ENCODE results near the gene PKD2L2. TPM values are rescaled to one million over a fixed set of nuclear protein-coding genes. Genes with fewer than 3 reads are reported as not detected.
"Not testable (repeated sequence)": the region's sequence is repeated elsewhere in the genome, so short reads cannot be mapped to it uniquely, and the experiment has no call there.

PKD2L2 gene
- total and polyA plus RNA-seq, 2 donors from 2014 or later = not detected

DNA sequence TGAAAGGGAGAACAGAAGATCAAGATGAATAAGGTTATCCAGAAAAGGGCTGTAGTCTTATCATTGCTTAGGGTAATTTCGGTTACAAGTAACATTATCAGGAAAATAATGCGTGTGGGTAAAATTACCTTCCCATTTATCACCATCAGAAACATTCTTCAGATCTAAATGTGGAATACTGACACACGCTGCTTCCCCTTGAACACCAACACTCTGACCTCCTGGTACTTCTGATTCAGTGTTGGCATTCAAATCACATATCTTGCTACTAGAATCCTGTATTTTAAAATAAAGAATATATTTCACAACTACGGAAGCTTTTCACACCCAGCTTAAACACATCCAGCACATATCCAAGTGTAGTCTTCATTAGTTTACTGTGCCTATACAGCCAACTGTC lies 70.2 kb downstream of the PKD2L2 start:
- DNase-seq = no peak
- Histone ChIP-seq H3K27me3 (ENCODE audit: control insufficient read depth, insufficient read depth, low read length) (no peaks in the 10 kb centered on the region), H3K9ac (ENCODE audit: low read length in 3 of 3) (no peak overlapping the region), H3K4me1 (ENCODE audit: control insufficient read depth in 2 of 3, insufficient read depth in 2 of 3, low read depth in 1 of 3, low read length in 3 of 3) (no peaks in the 10 kb centered on the region), H3K27ac (ENCODE audit: low read depth in 2 of 2, low read length in 2 of 2) (no peak overlapping the region), H3K36me3 (ENCODE audit: control insufficient read depth in 2 of 3, insufficient read depth in 3 of 3, low read length in 3 of 3) (peaks cover 0 to 17% (median 4%) of the 10 kb centered on the region in 3 donors), H3K9me3 (ENCODE audit: control insufficient read depth in 2 of 3, insufficient read depth in 1 of 3, low read length in 3 of 3) (no peaks in the 10 kb centered on the region), H3K4me3 (ENCODE audit: low read length in 3 of 3) (no peak overlapping the region)
- TF ChIP-seq, protein P1, sequence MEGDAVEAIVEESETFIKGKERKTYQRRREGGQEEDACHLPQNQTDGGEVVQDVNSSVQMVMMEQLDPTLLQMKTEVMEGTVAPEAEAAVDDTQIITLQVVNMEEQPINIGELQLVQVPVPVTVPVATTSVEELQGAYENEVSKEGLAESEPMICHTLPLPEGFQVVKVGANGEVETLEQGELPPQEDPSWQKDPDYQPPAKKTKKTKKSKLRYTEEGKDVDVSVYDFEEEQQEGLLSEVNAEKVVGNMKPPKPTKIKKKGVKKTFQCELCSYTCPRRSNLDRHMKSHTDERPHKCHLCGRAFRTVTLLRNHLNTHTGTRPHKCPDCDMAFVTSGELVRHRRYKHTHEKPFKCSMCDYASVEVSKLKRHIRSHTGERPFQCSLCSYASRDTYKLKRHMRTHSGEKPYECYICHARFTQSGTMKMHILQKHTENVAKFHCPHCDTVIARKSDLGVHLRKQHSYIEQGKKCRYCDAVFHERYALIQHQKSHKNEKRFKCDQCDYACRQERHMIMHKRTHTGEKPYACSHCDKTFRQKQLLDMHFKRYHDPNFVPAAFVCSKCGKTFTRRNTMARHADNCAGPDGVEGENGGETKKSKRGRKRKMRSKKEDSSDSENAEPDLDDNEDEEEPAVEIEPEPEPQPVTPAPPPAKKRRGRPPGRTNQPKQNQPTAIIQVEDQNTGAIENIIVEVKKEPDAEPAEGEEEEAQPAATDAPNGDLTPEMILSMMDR (IDR thresholded peaks at IDR 0.05; ENCODE audit: borderline replicate concordance, extremely low read depth, insufficient read depth) = no peak
- no peak for FAIRE-seq
- intact Hi-C loops (cut with DNase I) = no loop called here

DNA sequence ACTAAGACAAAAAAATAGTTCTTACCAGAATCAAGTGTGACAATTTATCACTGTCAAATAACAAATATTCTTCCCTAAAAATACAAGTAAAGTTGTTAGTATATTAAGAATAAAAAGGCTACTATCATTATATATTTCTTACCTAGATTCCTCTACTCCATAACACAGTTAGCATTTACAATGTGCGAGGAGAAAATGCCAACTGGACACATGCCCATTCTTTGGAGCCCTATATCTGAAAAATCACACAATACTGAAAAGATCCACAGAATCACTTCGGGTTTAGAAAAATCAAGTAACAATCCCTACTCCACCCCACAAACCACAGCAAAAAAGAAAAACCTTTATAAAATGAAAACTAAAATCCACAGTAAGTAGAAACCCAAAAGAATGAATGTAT lies 70.9 kb downstream of the PKD2L2 start:
- TF ChIP-seq, protein P1 (IDR thresholded peaks at IDR 0.05; ENCODE audit: borderline replicate concordance, extremely low read depth, insufficient read depth) = no peak
- peaks cover 0 to 17% (median 4%) of the 10 kb centered on the region in 3 donors for H3K36me3 ChIP-seq (ENCODE audit: control insufficient read depth in 2 of 3, insufficient read depth in 3 of 3, low read length in 3 of 3)
- H3K27ac ChIP-seq (ENCODE audit: low read depth in 2 of 2, low read length in 2 of 2) = no peak overlapping the region
- no peak overlapping the region for H3K9ac ChIP-seq (ENCODE audit: low read length in 3 of 3)
- no peak overlapping the region for H3K4me3 ChIP-seq (ENCODE audit: low read length in 3 of 3)
- intact Hi-C loops (cut with DNase I) = no loop called here
- H3K27me3 ChIP-seq (ENCODE audit: control insufficient read depth, insufficient read depth, low read length) = no peaks in the 10 kb centered on the region
- no peak for DNase-seq
- H3K9me3 ChIP-seq (ENCODE audit: control insufficient read depth in 2 of 3, insufficient read depth in 1 of 3, low read length in 3 of 3) = no peaks in the 10 kb centered on the region
- no peaks in the 10 kb centered on the region for H3K4me1 ChIP-seq (ENCODE audit: control insufficient read depth in 2 of 3, insufficient read depth in 2 of 3, low read depth in 1 of 3, low read length in 3 of 3)
- no peak for FAIRE-seq

DNA sequence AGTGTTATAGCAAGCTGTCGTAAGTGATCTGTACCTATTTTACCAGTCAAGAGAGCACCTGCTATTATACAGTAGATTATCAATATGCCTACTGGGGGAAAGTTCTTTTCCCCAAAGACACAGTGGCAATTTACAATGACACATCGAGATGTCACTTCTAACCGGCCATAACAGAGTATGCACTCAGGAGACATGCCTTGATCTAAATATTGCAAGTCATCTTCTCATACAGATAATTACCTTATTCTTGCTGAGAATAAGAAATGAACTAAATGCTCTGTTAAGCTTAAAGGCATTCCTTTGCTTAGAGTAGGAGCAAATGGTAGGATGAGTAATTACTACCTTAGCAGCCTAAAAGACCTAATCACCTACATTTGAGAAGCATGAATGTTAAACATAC lies 71.6 kb downstream of the PKD2L2 start:
- Histone ChIP-seq H3K9me3 (ENCODE audit: control insufficient read depth in 2 of 3, insufficient read depth in 1 of 3, low read length in 3 of 3) (no peaks in the 10 kb centered on the region), H3K27ac (ENCODE audit: low read depth in 2 of 2, low read length in 2 of 2) (no peak overlapping the region), H3K4me1 (ENCODE audit: control insufficient read depth in 2 of 3, insufficient read depth in 2 of 3, low read depth in 1 of 3, low read length in 3 of 3) (no peaks in the 10 kb centered on the region), H3K4me3 (ENCODE audit: low read length in 3 of 3) (no peak overlapping the region), H3K27me3 (ENCODE audit: control insufficient read depth, insufficient read depth, low read length) (no peaks in the 10 kb centered on the region), H3K9ac (ENCODE audit: low read length in 3 of 3) (no peak overlapping the region), H3K36me3 (ENCODE audit: control insufficient read depth in 2 of 3, insufficient read depth in 3 of 3, low read length in 3 of 3) (peaks cover 0 to 17% (median 8%) of the 10 kb centered on the region in 3 donors)
- DNase-seq (no peak), FAIRE-seq (no peak)
- TF ChIP-seq, protein P1 (IDR thresholded peaks at IDR 0.05; ENCODE audit: borderline replicate concordance, extremely low read depth, insufficient read depth) = no peak
- intact Hi-C loops (cut with DNase I) = no loop called here

DNA sequence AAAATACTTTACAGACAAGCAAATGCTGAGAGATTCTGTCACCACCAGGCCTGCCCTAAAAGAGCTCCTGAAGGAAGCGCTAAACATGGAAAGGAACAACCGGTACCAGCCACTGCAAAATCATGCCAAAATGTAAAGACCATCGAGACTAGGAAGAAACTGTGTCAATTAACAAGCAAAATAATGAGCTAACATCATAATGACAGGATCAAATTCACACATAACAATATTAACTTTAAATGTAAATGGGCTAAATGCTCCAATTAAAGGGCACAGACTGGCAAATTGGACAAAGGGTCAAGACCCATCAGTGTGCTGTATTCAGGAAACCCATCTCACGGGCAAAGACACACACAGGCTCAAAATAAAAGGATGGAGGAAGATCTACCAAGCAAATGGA lies 81.1 kb downstream of the PKD2L2 start:
- H3K9me3 ChIP-seq (ENCODE audit: control insufficient read depth in 2 of 3, insufficient read depth in 1 of 3, low read length in 3 of 3); H3K9ac ChIP-seq (ENCODE audit: low read length in 3 of 3); H3K36me3 ChIP-seq (ENCODE audit: control insufficient read depth in 2 of 3, insufficient read depth in 3 of 3, low read length in 3 of 3); FAIRE-seq; DNase-seq; H3K4me1 ChIP-seq (ENCODE audit: control insufficient read depth in 2 of 3, insufficient read depth in 2 of 3, low read depth in 1 of 3, low read length in 3 of 3); intact Hi-C loops (cut with DNase I); H3K4me3 ChIP-seq (ENCODE audit: low read length in 3 of 3); H3K27me3 ChIP-seq (ENCODE audit: control insufficient read depth, insufficient read depth, low read length); H3K27ac ChIP-seq (ENCODE audit: low read depth in 2 of 2, low read length in 2 of 2): not testable (repeated sequence)

Measured in kidney (tissue), 14 donors.